Fibroblast of lung (primary cell): ENCODE measurements around the gene OR3A3. TPM values are rescaled to one million over a fixed set of nuclear protein-coding genes. Genes with fewer than 3 reads are reported as not detected.
"Not testable (repeated sequence)": the region's sequence is repeated elsewhere in the genome, so short reads cannot be mapped to it uniquely, and the experiment has no call there.

Source experiments
- DNase-seq, 2 donors: peaks; one replicate each; pipeline versions ENCODE4 v3.0.0 to v3.0.0-alpha.2; 2010; ENCODE audit warnings: low read depth in 2 of 2
- H2AFZ ChIP-seq: 2 replicates; pipeline ENCODE4 v1.5.1; 2012; ENCODE audit warnings: low read length, control low read depth, inconsistent platforms
- H3K27ac ChIP-seq: 2 replicates; pipeline ENCODE4 v1.5.1; 2011; ENCODE audit warnings: low read length, control low read depth; ENCODE audit not compliant: insufficient read depth
- H3K27me3 ChIP-seq: 2 replicates; pipeline ENCODE4 v1.5.1; 2011; ENCODE audit warnings: mild to moderate bottlenecking, low read length; ENCODE audit not compliant: control insufficient read depth, insufficient read depth
- H3K36me3 ChIP-seq: 2 replicates; pipeline ENCODE4 v1.5.1; 2011; ENCODE audit warnings: low read length; ENCODE audit not compliant: control insufficient read depth, insufficient read depth
- H3K4me1 ChIP-seq: 2 replicates; pipeline ENCODE4 v1.5.1; 2011; ENCODE audit warnings: low read length; ENCODE audit not compliant: control insufficient read depth, insufficient read depth; ENCODE audit errors: extremely low read depth
- H3K4me2 ChIP-seq: 2 replicates; pipeline ENCODE4 v1.5.1; 2011; ENCODE audit warnings: low read length, control low read depth; ENCODE audit not compliant: insufficient read depth; ENCODE audit errors: extremely low read depth
- H3K4me3 ChIP-seq, 4 experiments: fragments of 200-600 bp in 1 of 4; sonication (generic) in 1 of 4; replicated peaks in 1 of 4; 2 replicates each; pipeline ENCODE4 v1.5.1; 2011 to 2016; ENCODE audit warnings: low read length in 4 of 4, low read depth in 3 of 4, mild to moderate bottlenecking in 3 of 4, control low read depth in 2 of 4, inconsistent platforms in 1 of 4, mixed read lengths in 1 of 4; ENCODE audit not compliant: insufficient read depth in 1 of 4; ENCODE audit errors: control extremely low read depth in 1 of 4
- H3K79me2 ChIP-seq: 2 replicates; pipeline ENCODE4 v1.5.1; 2012; ENCODE audit warnings: mild to moderate bottlenecking, low read length, inconsistent platforms; ENCODE audit not compliant: control insufficient read depth, insufficient read depth
- H3K9ac ChIP-seq: 2 replicates; pipeline ENCODE4 v1.5.1; 2011; ENCODE audit warnings: mild to moderate bottlenecking, low read length, control low read depth; ENCODE audit not compliant: insufficient read depth
- H3K9me3 ChIP-seq: 2 replicates; pipeline ENCODE4 v1.5.1; 2012; ENCODE audit warnings: low read depth, low read length; ENCODE audit not compliant: control insufficient read depth, insufficient read depth
- H4K20me1 ChIP-seq: 2 replicates; pipeline ENCODE4 v1.5.1; 2011; ENCODE audit warnings: low read length; ENCODE audit not compliant: control insufficient read depth, insufficient read depth; ENCODE audit errors: extremely low read depth
- CTCF ChIP-seq, 2 donors: IDR thresholded peaks in 1 of 2; conservative IDR thresholded peaks in 1 of 2; 1 replicate in 1 of 2; 2 replicates in 1 of 2; pipeline ENCODE4 v1.5.1; 2011 to 2012; ENCODE audit warnings: low read length in 2 of 2, control low read depth in 1 of 2, inconsistent platforms in 1 of 2, low read depth in 1 of 2, mild to moderate bottlenecking in 1 of 2
- EZH2 ChIP-seq: IDR thresholded peaks from 2 replicates; pipeline ENCODE4 v1.5.1; 2012; ENCODE audit warnings: low read length, control low read depth, mild to moderate bottlenecking; ENCODE audit errors: missing control alignments
- polyA plus RNA-seq, 2 donors: library from polyadenylated mRNA; depleted of rRNA in 1 of 2; stranded (reverse) in 1 of 2; unstranded in 1 of 2; fragments of >200 nt; gene quantifications; 2 replicates each; pipeline ENCODE4 v1.2.1, GENCODE V29; 2011 to 2012; ENCODE audit warnings: missing spikeins in 1 of 2
- total RNA-seq: library from RNA; depleted of rRNA; stranded (reverse); fragments of >200 nt; gene quantifications from 2 replicates; pipeline ENCODE4 v1.2.1, GENCODE V29; 2014

OR3A3 gene
- total and polyA plus RNA-seq, 2 donors (not counting 1 experiment from before 2014, with no cell fraction given) = not detected

GRCh38 chr17:3398310-3398709, 12.9 kb upstream of the OR3A3 start, which contains the start of gene OR1E1:
Gene OR1E1, minus strand, starts transcription at chr17:3398410. Its CDS starts 0 bp downstream, at chr17:3398410.
- Histone ChIP-seq H3K27me3 (no peaks in the 10 kb centered on the region), H3K9me3 (no peaks in the 10 kb centered on the region), H3K4me2 (no peak within 1 kb of the TSS), H3K79me2 (no peaks in the 10 kb centered on the region), H4K20me1 (no peaks in the 10 kb centered on the region), H3K36me3 (no peaks in the 10 kb centered on the region), H3K4me1 (no peaks in the 10 kb centered on the region), H3K9ac (no peak within 1 kb of the TSS), H3K4me3 (no peak within 1 kb of the TSS), H2AFZ (no peak within 1 kb of the TSS), H3K27ac (no peak within 1 kb of the TSS)
- TF ChIP-seq CTCF (conservative IDR thresholded peaks at IDR 0.05 in 1 of 2, IDR thresholded peaks at IDR 0.05 in 1 of 2; ENCODE audit: low read depth in 1 of 2, low read length in 2 of 2) = no peak
- DNase-seq = no peak

DNA sequence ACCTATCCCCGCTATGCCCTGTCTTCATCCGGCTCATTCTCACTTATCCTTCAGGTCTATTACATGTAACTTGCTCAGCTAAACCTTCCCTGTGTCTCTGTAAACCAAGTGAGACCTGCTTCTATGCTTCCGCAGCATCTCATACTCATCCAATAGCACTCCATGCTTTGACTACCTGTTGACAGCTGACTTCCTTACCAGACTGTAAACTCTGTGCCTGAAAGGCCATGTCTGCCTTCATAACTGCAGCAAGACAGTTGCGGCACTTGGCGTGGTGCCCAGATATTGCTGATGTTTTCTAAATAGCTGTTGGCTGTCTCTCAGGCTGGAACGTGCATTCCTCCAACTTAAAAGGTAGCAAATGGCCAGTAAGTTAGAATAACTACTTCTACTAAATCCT, 11.1 kb upstream of the OR3A3 start:
- Histone ChIP-seq H3K36me3 (no peaks in the 10 kb centered on the region), H3K79me2 (no peaks in the 10 kb centered on the region), H3K27ac (no peak overlapping the region), H4K20me1 (no peaks in the 10 kb centered on the region), H3K27me3 (no peaks in the 10 kb centered on the region), H3K9me3 (no peaks in the 10 kb centered on the region), H3K9ac (no peak overlapping the region), H3K4me1 (no peaks in the 10 kb centered on the region), H2AFZ (no peak overlapping the region), H3K4me2 (no peak overlapping the region), H3K4me3 (no peak overlapping the region)
- TF ChIP-seq EZH2 (no peak), CTCF (conservative IDR thresholded peaks at IDR 0.05 in 1 of 2, IDR thresholded peaks at IDR 0.05 in 1 of 2; ENCODE audit: low read depth in 1 of 2, low read length in 2 of 2) (no peak)
- no peak for DNase-seq

DNA sequence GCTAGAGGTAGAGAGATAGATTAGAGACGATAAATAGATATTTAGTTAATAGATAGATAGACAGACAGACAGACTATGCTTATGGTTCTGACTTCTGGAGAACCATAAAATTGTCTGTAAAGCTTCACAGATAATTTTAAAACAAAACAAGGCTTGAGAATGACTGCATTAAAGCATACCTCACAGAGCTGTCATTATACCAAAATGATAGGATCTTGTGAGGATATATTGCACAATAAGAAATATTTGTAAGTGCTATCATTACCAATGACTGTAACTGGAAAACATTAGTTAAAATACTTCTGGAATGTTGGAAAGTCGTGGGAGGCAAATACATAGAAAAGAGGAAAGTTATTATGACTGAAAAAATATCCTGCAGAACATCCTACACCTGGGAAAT, 9.4 kb upstream of the OR3A3 start:
- no peak for TF ChIP-seq CTCF (conservative IDR thresholded peaks at IDR 0.05 in 1 of 2, IDR thresholded peaks at IDR 0.05 in 1 of 2; ENCODE audit: low read depth in 1 of 2, low read length in 2 of 2)
- no peak for TF ChIP-seq EZH2
- H3K9me3 ChIP-seq = no peaks in the 10 kb centered on the region
- no peak for DNase-seq

GRCh38 chr17:3403856-3404255, 7.3 kb upstream of the OR3A3 start:
- H3K79me2 ChIP-seq, H2AFZ ChIP-seq, DNase-seq, H3K9me3 ChIP-seq, H3K27me3 ChIP-seq, H3K4me1 ChIP-seq, H3K36me3 ChIP-seq, H3K27ac ChIP-seq, H3K9ac ChIP-seq, H3K4me2 ChIP-seq, H4K20me1 ChIP-seq, H3K4me3 ChIP-seq: not testable (repeated sequence)

More for the DNA sequence above, 9.4 kb upstream of the OR3A3 start:
- no peak overlapping the region for H2AFZ ChIP-seq
- H4K20me1 ChIP-seq = no peaks in the 10 kb centered on the region
- H3K79me2 ChIP-seq = no peaks in the 10 kb centered on the region
- no peak overlapping the region for H3K4me2 ChIP-seq
- H3K27ac ChIP-seq = no peak overlapping the region
- H3K9ac ChIP-seq = no peak overlapping the region
- no peaks in the 10 kb centered on the region for H3K36me3 ChIP-seq
- no peak overlapping the region for H3K4me3 ChIP-seq
- H3K27me3 ChIP-seq = no peaks in the 10 kb centered on the region
- H3K4me1 ChIP-seq = no peaks in the 10 kb centered on the region

DNA sequence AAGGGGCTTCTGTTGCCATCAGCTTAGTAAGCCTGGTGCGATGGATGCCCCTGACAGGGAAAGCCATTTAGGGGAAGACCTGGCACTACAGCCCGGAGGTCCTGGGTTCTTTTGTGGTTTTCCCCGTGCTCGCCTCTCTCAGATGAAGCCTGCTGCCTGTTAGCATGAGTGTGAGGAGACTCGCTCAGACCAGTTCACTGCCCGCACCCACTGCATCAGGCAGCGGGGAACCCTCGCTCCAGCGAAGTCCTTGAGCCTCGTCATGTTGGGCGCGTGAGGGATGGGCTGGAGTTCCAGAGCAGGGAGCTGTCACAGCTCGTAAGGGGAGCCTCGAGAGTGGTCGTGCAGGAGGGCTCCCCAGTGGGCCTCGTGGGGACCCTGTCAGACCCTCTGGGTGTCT, 1.0 kb downstream of the OR3A3 start:
- not testable (repeated sequence) for H3K4me3 ChIP-seq, DNase-seq, H3K4me1 ChIP-seq, H3K27ac ChIP-seq, H3K4me2 ChIP-seq, H3K9me3 ChIP-seq, H2AFZ ChIP-seq, H3K79me2 ChIP-seq, H3K9ac ChIP-seq, H4K20me1 ChIP-seq, H3K27me3 ChIP-seq, H3K36me3 ChIP-seq
